ENCODE data around the gene VEGFC. TPM values are rescaled to one million over a fixed set of nuclear protein-coding genes. Genes with fewer than 3 reads are reported as not detected.

Gene VEGFC
- polyA plus RNA-seq, 1 of the 3 experiments (the other 2 are of a cell fraction) = 81.9 TPM

- Histone ChIP-seq H4K20me1 (ENCODE audit: insufficient read depth) (peaks cover 83% of the 10 kb centered on the region), H3K9me3 (no peaks in the 10 kb centered on the region), H3K79me2 (ENCODE audit: insufficient read depth) (peaks cover 100% of the 10 kb centered on the region), H3K36me3 (replicated peaks in 1 of 2; ENCODE audit: control insufficient read depth in 1 of 2, insufficient read depth in 2 of 2, low read length in 1 of 2) (peaks cover 0 to 32% of the 10 kb centered on the region in 2 experiments), H3K9me2 (no peaks in the 10 kb centered on the region), H2AFZ (ENCODE audit: low read depth) (no peak overlapping the region), H3K27me3 (ENCODE audit: insufficient read depth) (no peaks in the 10 kb centered on the region), H3K4me1 (ENCODE audit: control insufficient read depth in 1 of 2, insufficient read depth in 2 of 2, low read depth in 1 of 2, low read length in 1 of 2) (peaks cover 0 to 32% of the 10 kb centered on the region in 2 experiments; a peak in 3 of 4 replicates), H3K4me2 (peak overlapping the region; percentile 61; the same call in 1 of the 2 replicates), H3F3A (replicated peaks; ENCODE audit: insufficient read depth) (peaks cover 77% of the 10 kb centered on the region), H3K9ac (peak overlapping the region; percentile 23; the same call in 1 of the 2 replicates), H3K27ac (ENCODE audit: low read depth in 2 of 2, low read length in 1 of 2) (peak overlapping the region; percentile 43 to 92; a peak in 3 of 4 replicates), H3K4me3 (ENCODE audit: low read depth in 2 of 2, low read length in 1 of 2) (peak overlapping the region in 1 of 2 experiments; percentile 27; a peak in 2 of 4 replicates)
- ChIA-PET POLR2A (no interaction called here), CTCF (interaction anchor here (1.7 kb wide), 1 partner anchor 268 kb away, joined by 3 read pairs; no protein-coding TSS in a partner anchor)
- WGBS (ENCODE audit: low lambda C conversion rate) = 15% methylated on average over 4 of the region's 4 CpGs
- no peak for DNase-seq
- TF ChIP-seq RAD21 (IDR thresholded peaks at IDR 0.05; ENCODE audit: low read length) (no peak), JUND (IDR thresholded peaks at IDR 0.05) (peak; percentile 33; the same call in 1 of the 2 replicates), MXI1 (IDR thresholded peaks at IDR 0.05; ENCODE audit: low read depth, low read length) (no peak), ZBTB33 (IDR thresholded peaks at IDR 0.05; ENCODE audit: borderline replicate concordance, low read depth) (no peak), USF2 (IDR thresholded peaks at IDR 0.05; ENCODE audit: borderline replicate concordance, low read depth, low read length) (no peak), MEF2A (IDR thresholded peaks at IDR 0.05; ENCODE audit: borderline replicate concordance, low read depth) (no peak), POLR2AphosphoS5 (IDR thresholded peaks at IDR 0.05; ENCODE audit: low read depth, low read length) (peak; percentile 63; the same call in 1 of the 2 replicates), IRF3 (IDR thresholded peaks at IDR 0.05; ENCODE audit: low read depth, low read length) (no peak), REST (IDR thresholded peaks at IDR 0.05; ENCODE audit: low read depth, low read length) (no peak), PBX3 (IDR thresholded peaks at IDR 0.05) (no peak), EP300 (IDR thresholded peaks at IDR 0.05; ENCODE audit: borderline replicate concordance in 1 of 2, low read depth in 1 of 2, low read length in 1 of 2) (peak in 1 of 2 experiments; percentile 24; a peak in 1 of 4 replicates), SMC3 (IDR thresholded peaks at IDR 0.05; ENCODE audit: low read depth, low read length) (no peak), FOXM1 (IDR thresholded peaks at IDR 0.05; ENCODE audit: low read depth) (no peak), CTCF (IDR thresholded peaks at IDR 0.05) (no peak), EZH2phosphoT487 (IDR thresholded peaks at IDR 0.05; ENCODE audit: borderline replicate concordance, low read depth) (no peak), NFIC (IDR thresholded peaks at IDR 0.05; ENCODE audit: borderline replicate concordance) (no peak), TAF1 (IDR thresholded peaks at IDR 0.05; ENCODE audit: borderline replicate concordance, low read depth, low read length) (no peak), RCOR1 (IDR thresholded peaks at IDR 0.05; ENCODE audit: low read length) (no peak), TEAD4 (IDR thresholded peaks at IDR 0.05; ENCODE audit: borderline replicate concordance, insufficient read depth) (no peak), GATA2 (CRISPR knock-in tag; IDR thresholded peaks at IDR 0.05) (no peak), RXRA (IDR thresholded peaks at IDR 0.05; ENCODE audit: borderline replicate concordance, low read depth) (peak; percentile 63; the same call in 1 of the 2 replicates)
These were observed 14.2 kb downstream of the VEGFC start for GRCh38 chr4:176778491-176778890.

All from SK-N-SH (cell line).